Measurements from ENCODE around the gene KLHDC8A.
"Not testable (repeated sequence)": the region's sequence is repeated elsewhere in the genome, so short reads cannot be mapped to it uniquely, and the experiment has no call there.

Gene KLHDC8A

GRCh38 chr1:205369701-205370123, 13.0 kb upstream of the KLHDC8A start:
- Histone ChIP-seq H3K4me3 (ENCODE audit: low read depth, low read length) (no peak overlapping the region), H3K36me3 (no peaks in the 10 kb centered on the region), H3K27me3 (ENCODE audit: insufficient read depth, low read depth, severe bottlenecking) (no peaks in the 10 kb centered on the region), H3K9me3 (ENCODE audit: severe bottlenecking) (no peaks in the 10 kb centered on the region), H3K27ac (no peak overlapping the region)
- no peak for DNase-seq
- TF ChIP-seq CTCF (IDR thresholded peaks at IDR 0.05; ENCODE audit: low read depth, low read length) = no peak

GRCh38 chr1:205368478-205368877, 11.8 kb upstream of the KLHDC8A start:
- no peak for DNase-seq
- TF ChIP-seq CTCF (IDR thresholded peaks at IDR 0.05; ENCODE audit: low read depth, low read length) = no peak
- no peaks in the 10 kb centered on the region for H3K9me3 ChIP-seq (ENCODE audit: severe bottlenecking)

GRCh38 chr1:205365945-205366463, 9.3 kb upstream of the KLHDC8A start:
- no peak overlapping the region for H3K4me3 ChIP-seq (ENCODE audit: low read depth, low read length)
- no peak for TF ChIP-seq CTCF (IDR thresholded peaks at IDR 0.05; ENCODE audit: low read depth, low read length)
- DNase-seq = no peak
- no peaks in the 10 kb centered on the region for H3K9me3 ChIP-seq (ENCODE audit: severe bottlenecking)
- H3K27me3 ChIP-seq (ENCODE audit: insufficient read depth, low read depth, severe bottlenecking) = no peaks in the 10 kb centered on the region
- no peaks in the 10 kb centered on the region for H3K36me3 ChIP-seq
- H3K27ac ChIP-seq = peak overlapping the region; percentile 6

More at GRCh38 chr1:205368478-205368877, 11.8 kb upstream of the KLHDC8A start:
- H3K4me3 ChIP-seq (ENCODE audit: low read depth, low read length) = no peak overlapping the region
- no peaks in the 10 kb centered on the region for H3K36me3 ChIP-seq
- H3K27me3 ChIP-seq (ENCODE audit: insufficient read depth, low read depth, severe bottlenecking) = no peaks in the 10 kb centered on the region
- H3K27ac ChIP-seq = no peak overlapping the region

GRCh38 chr1:205365086-205365485, 8.4 kb upstream of the KLHDC8A start:
- not testable (repeated sequence) for H3K27ac ChIP-seq; H3K4me3 ChIP-seq (ENCODE audit: low read depth, low read length)

GRCh38 chr1:205360891-205361290, 4.2 kb upstream of the KLHDC8A start:
- H3K27me3 ChIP-seq (ENCODE audit: insufficient read depth, low read depth, severe bottlenecking) = no peaks in the 10 kb centered on the region
- no peak overlapping the region for H3K4me3 ChIP-seq (ENCODE audit: low read depth, low read length)
- no peak for DNase-seq

More at GRCh38 chr1:205365086-205365485, 8.4 kb upstream of the KLHDC8A start:
- not testable (repeated sequence) for DNase-seq; H3K36me3 ChIP-seq; H3K27me3 ChIP-seq (ENCODE audit: insufficient read depth, low read depth, severe bottlenecking); H3K9me3 ChIP-seq (ENCODE audit: severe bottlenecking)

More at GRCh38 chr1:205360891-205361290, 4.2 kb upstream of the KLHDC8A start:
- Histone ChIP-seq H3K36me3 (no peaks in the 10 kb centered on the region), H3K9me3 (ENCODE audit: severe bottlenecking) (no peaks in the 10 kb centered on the region), H3K27ac (peak overlapping the region; percentile 97)
- no peak for TF ChIP-seq CTCF (IDR thresholded peaks at IDR 0.05; ENCODE audit: low read depth, low read length)

All from WERI-Rb-1 (cell line).